ENCODE data around the gene MYRFL. TPM values are rescaled to one million over a fixed set of nuclear protein-coding genes. Genes with fewer than 3 reads are reported as not detected.

MYRFL gene
- total RNA-seq, 1 donor from 2014 or later, result 0.20 TPM

DNA sequence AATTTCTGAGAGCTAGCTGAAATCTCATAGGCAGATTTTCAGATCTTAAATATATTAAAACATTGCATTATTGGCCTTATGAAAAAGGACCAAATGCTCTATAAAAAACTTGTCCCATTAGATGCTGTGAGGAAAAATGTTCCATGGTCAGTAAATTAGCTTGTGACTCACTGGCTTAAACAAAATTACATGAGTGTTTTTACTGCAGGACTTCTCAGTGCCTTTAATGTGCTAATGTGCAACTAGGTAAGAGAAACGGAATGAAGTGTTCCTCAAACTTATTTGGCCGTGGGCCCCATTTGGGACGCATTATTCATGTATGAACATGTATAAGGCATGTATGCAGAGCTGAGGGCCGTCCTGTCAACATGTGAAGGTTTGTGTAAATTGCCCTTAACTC, 41.7 kb downstream of the MYRFL start:
- no peaks in the 10 kb centered on the region for H3K36me3 Mint-ChIP-seq (ENCODE audit: low read depth, unreplicated experiment)
- Histone ChIP-seq H3K9ac (ENCODE audit: low read length) (no peak overlapping the region), H3K4me3 (ENCODE audit: insufficient read depth, low read depth, low read length) (no peak overlapping the region), H3K79me2 (ENCODE audit: insufficient read depth, low read length) (no peaks in the 10 kb centered on the region), H3K9me3 (ENCODE audit: insufficient read depth, low read depth, low read length) (no peaks in the 10 kb centered on the region), H3K4me2 (ENCODE audit: low read length) (no peak overlapping the region), H3K27me3 (ENCODE audit: insufficient read depth, low read length) (no peaks in the 10 kb centered on the region), H4K20me1 (ENCODE audit: insufficient read depth, low read length) (no peaks in the 10 kb centered on the region), H3K27ac (ENCODE audit: low read depth, low read length) (no peak overlapping the region), H3K36me3 (ENCODE audit: insufficient read depth, low read length) (no peaks in the 10 kb centered on the region), H3K4me1 (ENCODE audit: insufficient read depth, low read length) (no peaks in the 10 kb centered on the region), H2AFZ (ENCODE audit: low read depth, low read length) (no peak overlapping the region)
- no peak overlapping the region for H3K27ac Mint-ChIP-seq (ENCODE audit: unreplicated experiment)
- DNase-seq (ENCODE audit: low read depth), result no peak
- no peaks in the 10 kb centered on the region for H3K9me3 Mint-ChIP-seq (ENCODE audit: unreplicated experiment)
- no peaks in the 10 kb centered on the region for H3K4me1 Mint-ChIP-seq (ENCODE audit: low read depth, unreplicated experiment)
- no peaks in the 10 kb centered on the region for H3K27me3 Mint-ChIP-seq (ENCODE audit: low read depth, unreplicated experiment)
- H3K4me3 Mint-ChIP-seq (ENCODE audit: unreplicated experiment), result no peak overlapping the region
- TF ChIP-seq, protein P1, sequence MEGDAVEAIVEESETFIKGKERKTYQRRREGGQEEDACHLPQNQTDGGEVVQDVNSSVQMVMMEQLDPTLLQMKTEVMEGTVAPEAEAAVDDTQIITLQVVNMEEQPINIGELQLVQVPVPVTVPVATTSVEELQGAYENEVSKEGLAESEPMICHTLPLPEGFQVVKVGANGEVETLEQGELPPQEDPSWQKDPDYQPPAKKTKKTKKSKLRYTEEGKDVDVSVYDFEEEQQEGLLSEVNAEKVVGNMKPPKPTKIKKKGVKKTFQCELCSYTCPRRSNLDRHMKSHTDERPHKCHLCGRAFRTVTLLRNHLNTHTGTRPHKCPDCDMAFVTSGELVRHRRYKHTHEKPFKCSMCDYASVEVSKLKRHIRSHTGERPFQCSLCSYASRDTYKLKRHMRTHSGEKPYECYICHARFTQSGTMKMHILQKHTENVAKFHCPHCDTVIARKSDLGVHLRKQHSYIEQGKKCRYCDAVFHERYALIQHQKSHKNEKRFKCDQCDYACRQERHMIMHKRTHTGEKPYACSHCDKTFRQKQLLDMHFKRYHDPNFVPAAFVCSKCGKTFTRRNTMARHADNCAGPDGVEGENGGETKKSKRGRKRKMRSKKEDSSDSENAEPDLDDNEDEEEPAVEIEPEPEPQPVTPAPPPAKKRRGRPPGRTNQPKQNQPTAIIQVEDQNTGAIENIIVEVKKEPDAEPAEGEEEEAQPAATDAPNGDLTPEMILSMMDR (IDR thresholded peaks at IDR 0.05; ENCODE audit: insufficient read depth, low read depth, low read length), result no peak
- TF ChIP-seq EZH2 (IDR thresholded peaks at IDR 0.05; ENCODE audit: insufficient read depth, low read length), result no peak
- no peak for FAIRE-seq

GRCh38 chr12:69868695-69869094, 43.7 kb downstream of the MYRFL start:
- peaks cover 5% of the 10 kb centered on the region for H3K4me1 Mint-ChIP-seq (ENCODE audit: low read depth, unreplicated experiment)
- H3K27me3 Mint-ChIP-seq (ENCODE audit: low read depth, unreplicated experiment), result no peaks in the 10 kb centered on the region
- H3K4me3 ChIP-seq (ENCODE audit: insufficient read depth, low read depth, low read length), result no peak overlapping the region
- no peak overlapping the region for H2AFZ ChIP-seq (ENCODE audit: low read depth, low read length)
- no peaks in the 10 kb centered on the region for H3K9me3 Mint-ChIP-seq (ENCODE audit: unreplicated experiment)
- no peak for DNase-seq (ENCODE audit: low read depth)
- H3K9ac ChIP-seq (ENCODE audit: low read length), result no peak overlapping the region
- H3K27ac ChIP-seq (ENCODE audit: low read depth, low read length), result no peak overlapping the region
- no peak overlapping the region for H3K4me2 ChIP-seq (ENCODE audit: low read length)
- H3K36me3 ChIP-seq (ENCODE audit: insufficient read depth, low read length), result no peaks in the 10 kb centered on the region
- H3K36me3 Mint-ChIP-seq (ENCODE audit: low read depth, unreplicated experiment), result no peaks in the 10 kb centered on the region
- no peaks in the 10 kb centered on the region for H3K27me3 ChIP-seq (ENCODE audit: insufficient read depth, low read length)
- FAIRE-seq, result no peak
- no peaks in the 10 kb centered on the region for H4K20me1 ChIP-seq (ENCODE audit: insufficient read depth, low read length)
- H3K9me3 ChIP-seq (ENCODE audit: insufficient read depth, low read depth, low read length), result no peaks in the 10 kb centered on the region
- no peaks in the 10 kb centered on the region for H3K79me2 ChIP-seq (ENCODE audit: insufficient read depth, low read length)
- no peak overlapping the region for H3K4me3 Mint-ChIP-seq (ENCODE audit: unreplicated experiment)
- TF ChIP-seq, protein P1 (IDR thresholded peaks at IDR 0.05; ENCODE audit: insufficient read depth, low read depth, low read length), result no peak
- no peak for TF ChIP-seq EZH2 (IDR thresholded peaks at IDR 0.05; ENCODE audit: insufficient read depth, low read length)
- no peaks in the 10 kb centered on the region for H3K4me1 ChIP-seq (ENCODE audit: insufficient read depth, low read length)
- H3K27ac Mint-ChIP-seq (ENCODE audit: unreplicated experiment), result no peak overlapping the region

DNA sequence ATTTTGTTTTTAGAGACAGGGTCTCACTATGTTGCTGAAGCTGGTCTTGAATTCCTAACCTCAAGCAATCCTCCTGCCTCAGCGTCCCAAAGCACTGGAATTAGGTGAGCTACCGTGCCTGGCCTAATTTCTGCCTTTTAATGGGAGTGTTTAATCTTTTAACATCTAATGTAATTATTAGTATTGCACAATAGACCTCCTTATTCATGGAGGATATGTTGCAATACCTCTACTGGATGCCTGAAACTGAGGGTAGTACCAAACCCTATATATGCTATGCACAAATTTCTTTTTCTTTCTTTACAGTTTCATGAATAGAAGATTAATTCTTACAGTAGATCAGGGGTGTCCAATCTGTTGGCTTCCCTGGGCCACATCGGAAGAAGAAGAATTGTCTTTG, 47.8 kb downstream of the MYRFL start:
- H3K9me3 Mint-ChIP-seq (ENCODE audit: unreplicated experiment), result no peaks in the 10 kb centered on the region
- H3K4me3 ChIP-seq (ENCODE audit: insufficient read depth, low read depth, low read length), result no peak overlapping the region
- H3K4me1 ChIP-seq (ENCODE audit: insufficient read depth, low read length), result no peaks in the 10 kb centered on the region
- H3K27me3 Mint-ChIP-seq (ENCODE audit: low read depth, unreplicated experiment), result no peaks in the 10 kb centered on the region
- no peaks in the 10 kb centered on the region for H3K79me2 ChIP-seq (ENCODE audit: insufficient read depth, low read length)
- no peaks in the 10 kb centered on the region for H3K9me3 ChIP-seq (ENCODE audit: insufficient read depth, low read depth, low read length)
- no peak for DNase-seq (ENCODE audit: low read depth)
- H3K27ac Mint-ChIP-seq (ENCODE audit: unreplicated experiment), result no peak overlapping the region
- peaks cover 5% of the 10 kb centered on the region for H3K4me1 Mint-ChIP-seq (ENCODE audit: low read depth, unreplicated experiment)
- no peak overlapping the region for H3K27ac ChIP-seq (ENCODE audit: low read depth, low read length)
- FAIRE-seq, result no peak
- no peak overlapping the region for H3K4me3 Mint-ChIP-seq (ENCODE audit: unreplicated experiment)
- H3K27me3 ChIP-seq (ENCODE audit: insufficient read depth, low read length), result no peaks in the 10 kb centered on the region
- TF ChIP-seq, protein P1 (IDR thresholded peaks at IDR 0.05; ENCODE audit: insufficient read depth, low read depth, low read length), result no peak
- H3K9ac ChIP-seq (ENCODE audit: low read length), result no peak overlapping the region
- no peak overlapping the region for H3K4me2 ChIP-seq (ENCODE audit: low read length)
- H2AFZ ChIP-seq (ENCODE audit: low read depth, low read length), result no peak overlapping the region
- H3K36me3 Mint-ChIP-seq (ENCODE audit: low read depth, unreplicated experiment), result no peaks in the 10 kb centered on the region
- no peaks in the 10 kb centered on the region for H3K36me3 ChIP-seq (ENCODE audit: insufficient read depth, low read length)
- H4K20me1 ChIP-seq (ENCODE audit: insufficient read depth, low read length), result no peaks in the 10 kb centered on the region

Data from astrocyte (in vitro differentiated cells and primary cell).